Progenitor cell of endocrine pancreas (in vitro differentiated cells): Measurements from ENCODE around the gene ADAR. TPM values are rescaled to one million over a fixed set of nuclear protein-coding genes. Genes with fewer than 3 reads are reported as not detected.

Source experiments
- DNase-seq: peaks from one replicate; pipeline ENCODE4 v3.0.0; 2021; ENCODE audit warnings: low spot score; ENCODE audit not compliant: unreplicated experiment
- H3K27ac Mint-ChIP-seq: 2 replicates; pipeline ENCODE4 v1.8.0; 2021; ENCODE audit warnings: mild to moderate bottlenecking, moderate library complexity, mixed read lengths
- H3K27me3 Mint-ChIP-seq: 2 replicates; pipeline ENCODE4 v1.8.0; 2021; ENCODE audit warnings: mixed read lengths
- H3K36me3 Mint-ChIP-seq: 2 replicates; pipeline ENCODE4 v1.8.0; 2022; ENCODE audit warnings: mixed read lengths; ENCODE audit not compliant: insufficient read depth
- H3K4me1 Mint-ChIP-seq: 2 replicates; pipeline ENCODE4 v1.8.0; 2021; ENCODE audit warnings: low read depth, mixed read lengths
- H3K4me3 Mint-ChIP-seq: 2 replicates; pipeline ENCODE4 v1.8.0; 2021; ENCODE audit warnings: low read depth, mild to moderate bottlenecking, moderate library complexity, mixed read lengths
- H3K9me3 Mint-ChIP-seq: 2 replicates; pipeline ENCODE4 v1.8.0; 2021; ENCODE audit warnings: low read depth, mixed read lengths
- total RNA-seq: library from RNA; stranded (reverse); gene quantifications from 2 replicates; pipeline ENCODE4 v1.2.1, GENCODE V29; 2021
- TF ChIP-seq, protein P1 (sequence below): fragments of 200-600 bp; sonication (generic); IDR thresholded peaks from one replicate; pipeline ENCODE4 v1.5.0; 2021; ENCODE audit warnings: antibody characterized with exemption, mild to moderate bottlenecking; ENCODE audit not compliant: unreplicated experiment

Gene ADAR
- total RNA-seq, 1 donor from 2014 or later, result 179 TPM

DNA sequence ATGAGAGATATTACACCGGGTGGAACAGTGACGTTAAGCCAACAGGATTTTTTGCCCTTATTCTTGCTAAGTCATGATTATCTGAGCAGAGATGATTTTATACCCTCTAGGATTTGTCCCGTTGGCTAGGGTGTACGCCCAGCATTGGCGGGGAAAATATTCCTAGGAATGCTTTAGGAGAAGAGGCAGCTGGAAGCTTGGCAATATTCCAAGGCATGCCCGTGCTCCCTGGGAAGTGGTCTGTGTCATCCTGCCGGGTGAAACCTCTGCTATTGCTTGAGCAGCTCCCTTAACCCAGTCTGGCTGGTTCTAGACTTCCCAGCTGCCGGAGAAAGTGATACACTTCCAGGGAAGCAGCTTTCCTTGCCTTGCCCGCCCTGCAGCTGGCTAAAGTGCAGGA, 24.2 kb downstream of the ADAR start:
- no peaks in the 10 kb centered on the region for H3K9me3 Mint-ChIP-seq
- DNase-seq, result no peak
- no peaks in the 10 kb centered on the region for H3K4me1 Mint-ChIP-seq
- peaks cover 35% of the 10 kb centered on the region for H3K36me3 Mint-ChIP-seq
- TF ChIP-seq, protein P1, sequence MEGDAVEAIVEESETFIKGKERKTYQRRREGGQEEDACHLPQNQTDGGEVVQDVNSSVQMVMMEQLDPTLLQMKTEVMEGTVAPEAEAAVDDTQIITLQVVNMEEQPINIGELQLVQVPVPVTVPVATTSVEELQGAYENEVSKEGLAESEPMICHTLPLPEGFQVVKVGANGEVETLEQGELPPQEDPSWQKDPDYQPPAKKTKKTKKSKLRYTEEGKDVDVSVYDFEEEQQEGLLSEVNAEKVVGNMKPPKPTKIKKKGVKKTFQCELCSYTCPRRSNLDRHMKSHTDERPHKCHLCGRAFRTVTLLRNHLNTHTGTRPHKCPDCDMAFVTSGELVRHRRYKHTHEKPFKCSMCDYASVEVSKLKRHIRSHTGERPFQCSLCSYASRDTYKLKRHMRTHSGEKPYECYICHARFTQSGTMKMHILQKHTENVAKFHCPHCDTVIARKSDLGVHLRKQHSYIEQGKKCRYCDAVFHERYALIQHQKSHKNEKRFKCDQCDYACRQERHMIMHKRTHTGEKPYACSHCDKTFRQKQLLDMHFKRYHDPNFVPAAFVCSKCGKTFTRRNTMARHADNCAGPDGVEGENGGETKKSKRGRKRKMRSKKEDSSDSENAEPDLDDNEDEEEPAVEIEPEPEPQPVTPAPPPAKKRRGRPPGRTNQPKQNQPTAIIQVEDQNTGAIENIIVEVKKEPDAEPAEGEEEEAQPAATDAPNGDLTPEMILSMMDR, result no peak
- no peaks in the 10 kb centered on the region for H3K27me3 Mint-ChIP-seq
- no peak overlapping the region for H3K4me3 Mint-ChIP-seq
- H3K27ac Mint-ChIP-seq, result no peak overlapping the region

DNA sequence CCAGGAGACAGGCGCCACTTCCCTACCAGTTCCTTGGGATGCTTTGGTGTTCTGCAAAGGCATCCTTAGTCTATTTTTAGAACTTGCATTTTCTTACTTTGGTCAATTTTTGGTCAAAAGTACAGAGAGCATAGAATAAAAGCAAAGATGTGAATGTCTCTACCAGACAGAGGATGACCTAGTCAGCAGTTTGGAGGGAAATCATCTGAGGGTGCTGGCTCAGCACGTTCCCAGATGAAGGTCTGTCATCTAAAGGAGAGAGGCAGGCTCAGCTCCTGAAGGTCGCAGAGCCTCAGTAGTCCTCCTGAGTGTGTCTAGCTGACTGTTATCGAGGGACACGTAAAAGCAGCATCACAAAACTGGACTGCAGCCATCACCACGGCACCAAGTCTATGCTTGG, 25.1 kb downstream of the ADAR start:
- TF ChIP-seq, protein P1, result no peak
- peaks cover 33% of the 10 kb centered on the region for H3K36me3 Mint-ChIP-seq
- no peak for DNase-seq
- H3K4me3 Mint-ChIP-seq, result no peak overlapping the region
- no peaks in the 10 kb centered on the region for H3K27me3 Mint-ChIP-seq
- no peaks in the 10 kb centered on the region for H3K4me1 Mint-ChIP-seq
- no peaks in the 10 kb centered on the region for H3K9me3 Mint-ChIP-seq
- H3K27ac Mint-ChIP-seq, result no peak overlapping the region

DNA sequence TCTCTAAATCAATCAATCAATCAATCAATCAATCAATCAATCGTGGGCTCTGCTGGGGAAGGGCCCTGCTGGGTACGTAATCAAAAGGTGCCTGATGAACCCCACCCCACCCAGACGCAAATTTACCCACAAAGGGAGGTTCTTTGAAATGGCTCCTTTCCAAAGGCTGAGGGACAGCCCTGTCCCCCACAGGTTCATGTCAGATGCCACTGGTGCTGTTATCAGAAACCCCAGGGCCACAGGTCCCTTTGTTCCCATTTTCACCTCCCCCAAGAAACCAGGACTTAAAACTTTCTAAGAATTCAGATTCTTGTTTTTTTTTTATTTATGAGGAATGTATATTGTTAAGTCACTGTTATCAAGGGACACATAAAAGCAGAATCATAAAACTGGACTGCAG, 26.2 kb downstream of the ADAR start:
- Mint-ChIP-seq H3K9me3 (no peaks in the 10 kb centered on the region), H3K36me3 (peaks cover 25% of the 10 kb centered on the region), H3K27ac (no peak overlapping the region), H3K27me3 (no peaks in the 10 kb centered on the region), H3K4me3 (no peak overlapping the region), H3K4me1 (no peaks in the 10 kb centered on the region)
- no peak for DNase-seq
- TF ChIP-seq, protein P1, result no peak

DNA sequence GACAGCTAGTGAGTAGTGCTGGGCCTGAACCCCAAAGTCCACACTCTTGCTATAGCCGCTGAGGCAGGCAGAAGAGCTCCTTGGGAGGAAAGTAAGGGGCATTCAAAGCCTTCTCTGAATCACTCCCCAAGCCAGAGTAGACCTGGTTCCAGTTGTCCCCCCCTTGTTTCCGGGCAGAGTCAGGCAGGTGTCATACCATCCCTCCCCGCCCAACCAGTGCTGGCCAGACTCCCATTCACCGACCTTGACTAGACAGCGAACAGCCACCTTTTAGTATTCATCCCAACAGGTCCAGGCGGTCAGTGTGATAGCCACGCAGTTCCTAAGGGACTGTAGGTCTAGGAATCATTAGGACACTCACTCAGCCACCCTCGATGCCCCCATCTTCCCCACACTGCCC, 28.6 kb downstream of the ADAR start:
- TF ChIP-seq, protein P1, result no peak
- no peaks in the 10 kb centered on the region for H3K4me1 Mint-ChIP-seq
- no peak overlapping the region for H3K27ac Mint-ChIP-seq
- peaks cover 20% of the 10 kb centered on the region for H3K36me3 Mint-ChIP-seq
- peaks cover 2% of the 10 kb centered on the region for H3K27me3 Mint-ChIP-seq
- no peak overlapping the region for H3K4me3 Mint-ChIP-seq
- no peak for DNase-seq
- no peaks in the 10 kb centered on the region for H3K9me3 Mint-ChIP-seq

DNA sequence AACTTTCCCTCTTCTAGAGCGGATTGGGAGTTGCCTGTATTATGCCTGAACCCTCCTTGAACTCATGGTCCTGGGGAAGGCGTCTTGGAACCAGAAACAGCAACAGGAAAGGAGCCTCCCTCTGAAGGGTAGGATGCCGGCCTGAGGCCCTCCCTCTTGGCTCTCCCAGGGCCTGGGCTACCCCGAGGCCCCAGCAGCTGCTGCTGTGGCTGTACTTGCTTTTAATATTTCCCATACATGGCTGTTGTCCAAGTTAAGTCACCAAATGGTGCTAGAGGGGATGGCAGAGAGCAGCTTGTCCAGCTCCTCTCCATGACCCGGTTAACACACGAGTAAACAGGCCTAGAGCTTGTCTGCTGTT, 29.9 kb downstream of the ADAR start:
- Mint-ChIP-seq H3K27ac (peak overlapping the region; percentile 67), H3K4me3 (no peak overlapping the region), H3K9me3 (no peaks in the 10 kb centered on the region), H3K27me3 (peaks cover 7% of the 10 kb centered on the region), H3K36me3 (peaks cover 12% of the 10 kb centered on the region), H3K4me1 (no peaks in the 10 kb centered on the region)
- DNase-seq, result no peak
- TF ChIP-seq, protein P1, result no peak
